GM12801 (cell line): Measurements from ENCODE around the gene ITGB3BP.

Source experiments
- TF ChIP-seq, protein P1 (sequence below): IDR thresholded peaks from one replicate; pipeline ENCODE4 v1.5.1; 2011; ENCODE audit warnings: control low read depth; ENCODE audit not compliant: insufficient read length; ENCODE audit errors: extremely low read depth

ITGB3BP gene

DNA sequence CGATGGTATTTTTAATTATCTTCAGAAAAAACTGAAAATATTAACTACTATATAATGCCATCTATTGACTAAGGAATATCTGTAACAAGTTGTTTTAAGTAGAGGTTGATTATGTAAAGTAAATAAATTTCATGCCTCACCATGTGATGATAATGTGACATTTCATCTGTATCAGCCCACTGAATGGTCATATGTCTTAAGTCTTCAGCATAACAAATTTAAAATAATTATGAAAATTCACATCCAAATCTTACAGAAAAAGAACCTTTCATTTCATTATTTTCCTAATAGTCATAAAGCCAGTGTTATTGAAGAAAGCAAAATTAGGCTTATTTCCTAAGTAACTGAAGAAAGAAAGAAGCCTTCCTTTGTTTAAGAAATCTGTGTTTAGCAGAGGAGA lies 72.6 kb downstream of the ITGB3BP start:
- TF ChIP-seq, protein P1, sequence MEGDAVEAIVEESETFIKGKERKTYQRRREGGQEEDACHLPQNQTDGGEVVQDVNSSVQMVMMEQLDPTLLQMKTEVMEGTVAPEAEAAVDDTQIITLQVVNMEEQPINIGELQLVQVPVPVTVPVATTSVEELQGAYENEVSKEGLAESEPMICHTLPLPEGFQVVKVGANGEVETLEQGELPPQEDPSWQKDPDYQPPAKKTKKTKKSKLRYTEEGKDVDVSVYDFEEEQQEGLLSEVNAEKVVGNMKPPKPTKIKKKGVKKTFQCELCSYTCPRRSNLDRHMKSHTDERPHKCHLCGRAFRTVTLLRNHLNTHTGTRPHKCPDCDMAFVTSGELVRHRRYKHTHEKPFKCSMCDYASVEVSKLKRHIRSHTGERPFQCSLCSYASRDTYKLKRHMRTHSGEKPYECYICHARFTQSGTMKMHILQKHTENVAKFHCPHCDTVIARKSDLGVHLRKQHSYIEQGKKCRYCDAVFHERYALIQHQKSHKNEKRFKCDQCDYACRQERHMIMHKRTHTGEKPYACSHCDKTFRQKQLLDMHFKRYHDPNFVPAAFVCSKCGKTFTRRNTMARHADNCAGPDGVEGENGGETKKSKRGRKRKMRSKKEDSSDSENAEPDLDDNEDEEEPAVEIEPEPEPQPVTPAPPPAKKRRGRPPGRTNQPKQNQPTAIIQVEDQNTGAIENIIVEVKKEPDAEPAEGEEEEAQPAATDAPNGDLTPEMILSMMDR, result no peak

DNA sequence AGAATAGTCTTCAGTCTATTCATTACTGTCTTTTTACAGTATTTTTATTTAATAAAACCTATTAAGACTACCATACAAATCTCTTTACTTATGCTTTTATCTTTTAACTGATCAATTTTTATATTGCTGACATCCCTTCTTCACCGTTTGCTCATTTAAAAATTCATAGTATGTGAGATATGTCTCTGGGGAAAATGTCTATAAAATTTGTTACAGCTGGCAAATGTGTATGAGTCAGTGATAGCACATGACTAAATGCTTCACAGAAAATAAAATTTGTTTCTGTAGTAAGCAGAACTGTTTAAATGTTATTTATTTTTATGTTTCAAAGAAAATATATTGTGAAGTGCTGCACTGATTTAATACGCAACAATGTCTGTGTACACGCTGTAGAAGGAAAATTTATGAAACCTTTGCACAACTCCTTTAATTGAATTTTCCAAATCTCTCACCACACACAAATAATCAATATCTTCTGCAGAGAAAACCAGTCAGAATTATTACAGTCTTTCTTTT lies 74.2 kb downstream of the ITGB3BP start:
- TF ChIP-seq, protein P1, result no peak

DNA sequence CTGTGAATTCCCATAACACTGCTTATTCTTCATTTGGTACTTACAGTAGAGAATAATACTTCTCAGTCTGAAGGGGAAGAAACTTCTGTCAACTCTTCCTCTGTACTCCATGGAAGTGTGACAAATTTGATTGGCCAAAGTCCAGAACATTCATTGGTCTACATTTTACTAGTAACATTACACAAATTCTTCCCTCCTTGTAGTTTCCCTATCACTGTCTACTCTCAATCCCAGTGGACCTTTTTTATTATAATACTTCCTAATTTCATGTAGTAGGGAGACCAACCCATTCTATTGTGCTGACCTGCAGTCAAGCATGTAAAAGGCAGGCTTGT lies 80.9 kb downstream of the ITGB3BP start:
- TF ChIP-seq, protein P1, result no peak

DNA sequence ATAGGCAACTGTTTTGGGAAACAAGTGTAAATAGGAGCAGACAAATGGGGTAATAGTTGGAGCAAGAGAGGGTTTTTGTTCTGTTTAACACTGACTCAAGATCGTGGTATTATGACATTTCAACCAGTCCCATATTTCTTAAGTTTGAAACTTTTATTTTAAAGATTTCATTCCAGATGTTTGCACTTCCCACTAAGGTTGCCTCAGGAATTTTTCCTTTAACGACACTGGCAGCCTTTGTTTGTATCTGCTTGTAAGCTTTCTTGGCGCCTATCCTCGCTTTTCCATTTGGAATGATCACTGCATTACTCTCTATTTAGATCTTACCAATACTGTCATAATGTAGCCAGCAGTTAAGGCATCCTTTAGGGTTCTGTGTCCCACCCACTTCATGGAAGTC lies 87.9 kb downstream of the ITGB3BP start:
- TF ChIP-seq, protein P1, result no peak

DNA sequence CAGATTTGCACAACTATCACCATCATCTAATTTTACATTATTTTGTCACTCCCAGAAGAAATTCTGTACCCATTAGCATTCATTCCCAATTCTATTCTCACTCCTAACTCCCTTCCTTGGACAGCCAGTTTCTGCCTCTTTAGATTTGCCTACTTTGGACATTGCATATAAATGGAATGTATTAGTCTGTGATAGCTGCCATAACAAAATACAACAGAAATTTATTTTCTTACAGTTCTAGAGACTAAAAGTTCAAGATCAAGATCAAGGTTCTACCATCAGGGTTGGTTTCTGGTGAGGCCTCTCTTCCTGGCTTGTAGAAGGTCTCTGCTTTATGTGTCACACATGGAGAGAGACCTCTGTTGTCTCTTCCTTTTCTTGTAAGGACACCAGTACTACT lies 93.7 kb downstream of the ITGB3BP start:
- TF ChIP-seq, protein P1, result no peak

DNA sequence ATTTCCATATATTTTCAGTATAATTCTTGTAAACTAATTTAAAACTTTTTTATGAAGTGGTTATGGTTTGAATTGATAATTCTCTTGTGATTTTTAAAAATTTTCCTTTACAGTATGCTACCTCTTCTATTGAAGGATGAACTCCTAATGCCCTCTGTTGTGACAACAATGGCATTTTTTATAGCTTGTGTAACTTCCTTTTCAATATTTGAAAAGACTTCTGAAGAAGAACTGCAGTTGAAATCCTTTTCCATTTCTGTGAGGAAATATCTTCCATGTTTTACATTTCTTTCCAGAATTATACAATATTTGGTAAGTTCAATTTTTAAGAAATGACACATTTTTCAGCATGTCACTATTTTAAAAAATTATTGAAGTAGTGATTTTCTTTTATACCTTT lies 94.2 kb downstream of the ITGB3BP start:
- TF ChIP-seq, protein P1, result no peak

DNA sequence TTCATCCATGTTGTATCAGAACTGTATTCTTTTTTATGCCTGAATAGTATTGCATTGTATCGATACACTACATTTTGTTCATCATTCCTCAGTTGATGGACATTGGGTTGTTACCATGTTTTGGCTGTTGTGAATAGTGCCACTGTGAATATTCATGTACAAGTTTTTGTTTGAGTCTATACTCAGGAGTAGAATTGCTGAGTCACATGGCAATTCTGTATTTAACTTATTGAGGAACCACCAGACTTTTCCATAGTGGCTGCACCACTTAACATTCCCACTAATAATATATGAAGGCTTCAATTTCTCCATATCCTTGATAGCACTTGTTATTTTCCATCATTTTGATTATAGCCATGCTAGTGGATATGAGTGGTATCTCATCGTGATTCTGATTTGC lies 99.4 kb downstream of the ITGB3BP start:
- TF ChIP-seq, protein P1, result no peak

DNA sequence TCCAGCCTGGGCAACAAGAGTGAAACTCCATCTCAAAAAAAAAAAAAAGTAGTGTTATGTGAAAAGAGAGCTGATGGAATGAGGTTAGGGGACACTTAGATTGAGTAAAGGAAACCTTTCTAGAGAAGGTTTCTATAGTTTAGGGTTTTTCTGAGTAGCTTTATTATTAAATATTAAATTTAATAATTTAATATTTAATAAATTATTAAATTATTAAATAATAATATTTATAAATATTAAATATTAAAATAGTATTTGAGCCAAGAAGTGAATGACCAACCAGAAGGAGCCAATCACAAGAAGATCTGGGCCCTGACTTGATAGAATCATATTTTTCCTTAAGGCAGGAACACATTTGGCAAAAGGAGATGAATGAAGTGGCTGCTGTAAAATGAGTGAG lies 104.9 kb downstream of the ITGB3BP start:
- TF ChIP-seq, protein P1, result no peak
